HG03045 (cell line): ENCODE data around the gene RANBP1.
A peak's percentile ranks its signal among the peaks of the same experiment; 100 is the strongest.

Experiments used
- ATAC-seq: cut with Tn5 transposase; IDR thresholded peaks from one replicate; pipeline ENCODE4 v1.9.1; 2021; ENCODE audit warnings: mild to moderate bottlenecking, moderate library complexity; ENCODE audit not compliant: unreplicated experiment

Gene RANBP1

DNA sequence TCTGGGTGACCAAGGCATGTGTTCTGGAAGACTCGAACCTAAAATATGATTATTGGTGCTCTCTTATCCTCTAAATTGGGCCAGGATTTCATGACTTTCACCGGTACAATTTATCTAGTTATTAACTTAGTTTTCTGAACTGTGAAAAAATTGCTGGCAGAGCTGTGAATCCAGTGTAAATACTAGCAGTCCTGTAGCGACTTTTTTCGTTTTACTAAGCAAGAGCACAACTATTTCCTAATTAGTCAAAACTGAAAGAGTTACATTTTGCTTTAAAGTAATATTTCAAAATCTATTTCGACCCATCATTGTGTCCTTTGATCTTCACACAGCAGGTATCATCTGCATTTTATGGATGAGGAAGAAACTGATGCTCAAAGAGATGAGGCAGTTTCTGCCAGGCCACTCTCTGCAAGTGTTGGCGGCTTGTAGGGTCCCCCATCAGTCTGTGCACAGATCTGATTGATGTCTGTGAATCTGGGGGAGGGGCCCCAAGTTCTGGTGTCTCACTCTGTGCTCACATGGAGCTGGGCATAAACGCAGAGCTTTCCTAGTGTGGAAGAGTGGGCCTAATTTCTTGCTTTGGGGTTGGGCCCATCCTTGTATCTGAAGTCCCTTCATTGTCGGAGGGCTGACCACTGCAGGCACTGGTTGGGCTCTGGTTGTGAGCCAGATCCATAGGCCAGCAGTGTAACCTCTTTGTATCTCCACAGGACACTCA is 2.6 kb downstream of the RANBP1 start:
- no peak for ATAC-seq

DNA sequence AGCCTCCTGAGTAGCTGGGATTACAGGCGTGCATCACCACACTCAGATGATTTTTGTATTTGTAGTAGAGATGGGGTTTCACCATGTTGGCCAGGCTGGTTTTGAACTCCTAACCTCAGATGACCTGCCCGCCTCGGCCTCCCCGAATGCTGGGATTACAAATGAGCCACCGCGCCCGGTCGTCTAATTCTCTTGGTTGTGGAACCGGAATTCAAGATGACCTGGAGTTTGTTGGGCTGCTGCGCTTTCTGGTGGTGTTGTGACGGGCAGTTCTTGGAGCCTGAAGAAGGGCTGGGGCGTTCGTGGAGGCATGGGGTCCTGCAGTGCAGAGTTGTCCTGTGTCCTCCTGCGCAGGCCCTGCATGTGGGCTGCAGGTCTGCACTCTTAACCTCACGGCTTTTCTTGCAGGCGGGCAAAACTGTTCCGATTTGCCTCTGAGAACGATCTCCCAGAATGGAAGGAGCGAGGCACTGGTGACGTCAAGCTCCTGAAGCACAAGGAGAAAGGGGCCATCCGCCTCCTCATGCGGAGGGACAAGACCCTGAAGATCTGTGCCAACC is 6.0 kb downstream of the RANBP1 start:
- ATAC-seq: no peak

GRCh38 chr22:20123366-20124082 is 7.6 kb downstream of the RANBP1 start:
- no peak for ATAC-seq

- no peak for ATAC-seq
These were observed 8.3 kb downstream of the RANBP1 start for GRCh38 chr22:20124083-20124787.

DNA sequence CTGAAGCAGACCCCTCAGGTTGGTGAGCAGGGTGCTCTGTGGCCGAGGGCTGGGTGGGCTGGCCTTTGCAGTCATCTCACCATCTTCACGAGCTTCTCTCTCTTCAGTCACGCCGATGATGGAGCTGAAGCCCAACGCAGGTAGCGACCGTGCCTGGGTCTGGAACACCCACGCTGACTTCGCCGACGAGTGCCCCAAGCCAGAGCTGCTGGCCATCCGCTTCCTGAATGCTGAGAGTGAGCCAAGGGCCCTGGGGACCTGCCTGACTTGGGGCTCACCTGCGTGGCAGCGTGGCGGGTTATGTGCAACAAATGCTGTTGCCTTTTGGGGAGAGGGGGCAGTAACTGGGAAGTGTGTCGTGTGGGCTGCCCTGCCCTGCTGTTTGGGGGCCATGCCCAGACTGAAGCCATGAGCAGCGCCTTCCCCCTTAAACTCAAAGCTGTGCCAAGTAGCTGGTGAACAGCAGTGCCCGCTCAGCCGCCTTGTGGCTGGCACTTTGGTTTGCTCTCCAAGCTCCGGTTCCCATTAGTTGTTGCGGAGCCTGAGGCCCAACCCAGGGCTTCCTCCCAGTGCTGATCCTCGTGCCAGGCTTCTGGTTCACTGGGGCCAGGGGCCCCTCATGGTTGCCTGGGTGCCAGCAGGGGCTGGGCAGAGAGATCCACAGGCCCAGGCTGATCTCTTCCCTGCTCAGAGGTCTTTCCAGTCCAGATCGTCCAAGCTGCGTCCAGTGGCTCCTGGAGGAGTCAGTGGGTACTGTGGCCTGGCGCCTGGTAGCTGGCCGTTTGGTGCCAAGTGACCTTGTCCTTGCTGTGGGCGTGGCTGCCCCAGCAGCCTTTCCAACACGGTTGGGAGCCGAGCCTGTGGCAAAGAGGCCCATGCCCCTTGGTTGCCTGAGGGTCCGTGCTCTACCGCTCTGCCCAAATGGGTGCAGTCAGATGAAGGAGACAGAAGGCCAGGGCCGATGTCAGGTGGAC is 9.6 kb downstream of the RANBP1 start:
- ATAC-seq: no peak

GRCh38 chr22:20126284-20127029 is 10.6 kb downstream of the RANBP1 start:
- ATAC-seq: no peak

- ATAC-seq: no peak
These were observed 11.5 kb downstream of the RANBP1 start for GRCh38 chr22:20127318-20127868.

DNA sequence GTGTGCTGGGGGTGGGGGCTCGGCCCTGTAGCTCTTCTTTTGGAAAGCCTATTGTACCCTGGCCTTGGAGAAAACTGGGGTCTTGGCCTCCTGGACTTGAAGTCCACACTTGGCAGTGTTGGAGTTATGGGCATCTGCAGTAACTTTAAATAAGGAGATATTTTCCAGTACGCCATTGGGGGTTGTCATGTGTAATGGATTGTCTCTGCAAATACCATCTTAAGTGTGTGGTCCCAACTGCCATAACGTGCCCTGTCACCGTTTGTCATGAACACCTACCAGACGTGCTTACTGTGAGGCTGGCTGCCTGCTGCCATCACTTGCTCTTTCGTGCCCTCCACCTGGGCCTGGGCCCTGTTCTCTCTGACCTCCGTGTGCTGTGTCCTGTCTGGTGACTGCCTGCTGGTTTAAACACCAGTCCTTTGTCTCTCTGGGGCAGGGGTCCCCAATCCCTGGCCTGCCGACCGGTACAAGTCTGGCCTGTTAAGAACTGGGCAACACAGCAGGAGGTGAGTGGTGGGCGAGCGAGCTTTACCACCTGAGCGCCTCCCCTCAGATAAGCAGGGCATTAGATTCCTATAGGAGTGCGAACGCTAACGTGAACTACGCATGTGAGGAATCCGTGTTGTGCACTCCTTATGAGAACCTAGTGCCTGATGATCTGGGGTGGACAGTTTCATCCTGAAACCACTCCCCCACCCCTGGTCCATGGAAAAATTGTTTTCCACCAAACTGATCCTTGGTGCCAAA is 12.1 kb downstream of the RANBP1 start:
- no peak for ATAC-seq

GRCh38 chr22:20128619-20128901 is 12.7 kb downstream of the RANBP1 start:
- ATAC-seq: no peak

DNA sequence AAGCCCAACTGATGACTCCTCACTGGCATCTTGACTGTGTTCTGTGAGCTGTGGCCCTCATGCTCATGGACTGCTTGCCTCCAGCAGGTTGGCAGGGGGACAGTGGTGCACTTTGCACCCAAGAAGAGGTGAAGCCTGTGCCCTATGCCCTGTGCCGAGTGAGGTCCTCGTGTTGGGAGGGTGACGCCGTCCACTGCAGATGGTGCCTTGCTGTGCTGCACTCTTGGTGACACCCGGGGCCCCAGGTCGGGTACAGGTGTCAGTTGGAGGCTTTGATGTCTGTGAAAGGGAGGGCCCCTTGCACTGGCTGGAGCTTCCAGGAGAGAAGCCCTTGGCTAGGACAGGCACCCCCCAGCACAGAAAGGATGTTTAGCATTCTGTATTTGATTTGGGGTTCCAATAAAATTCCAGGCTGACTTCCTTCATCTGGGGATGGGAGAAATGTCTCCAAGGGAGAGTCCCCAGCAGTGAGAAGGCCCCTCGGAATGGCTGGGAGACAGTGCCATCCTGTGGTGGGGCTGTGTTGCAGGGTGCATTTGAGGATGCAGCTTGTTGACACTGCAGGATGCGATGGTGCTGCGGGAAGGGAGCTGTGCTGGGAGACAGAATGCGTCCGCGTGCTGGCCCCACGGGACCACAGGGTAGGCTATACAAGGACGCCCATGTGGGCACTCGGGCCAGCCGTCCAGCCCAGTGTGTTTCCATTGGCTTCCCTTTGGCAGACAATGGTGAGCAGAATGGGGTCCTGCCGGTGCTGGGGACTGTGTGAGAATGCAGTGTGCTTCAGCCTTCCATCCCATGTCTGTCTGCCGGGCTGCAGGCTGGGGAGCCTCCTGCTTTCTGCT is 13.2 kb downstream of the RANBP1 start:
- no peak for ATAC-seq

GRCh38 chr22:20129747-20130014 is 13.8 kb downstream of the RANBP1 start:
- ATAC-seq: no peak

- ATAC-seq: no peak
These were observed 14.4 kb downstream of the RANBP1 start for GRCh38 chr22:20130319-20130718.

DNA sequence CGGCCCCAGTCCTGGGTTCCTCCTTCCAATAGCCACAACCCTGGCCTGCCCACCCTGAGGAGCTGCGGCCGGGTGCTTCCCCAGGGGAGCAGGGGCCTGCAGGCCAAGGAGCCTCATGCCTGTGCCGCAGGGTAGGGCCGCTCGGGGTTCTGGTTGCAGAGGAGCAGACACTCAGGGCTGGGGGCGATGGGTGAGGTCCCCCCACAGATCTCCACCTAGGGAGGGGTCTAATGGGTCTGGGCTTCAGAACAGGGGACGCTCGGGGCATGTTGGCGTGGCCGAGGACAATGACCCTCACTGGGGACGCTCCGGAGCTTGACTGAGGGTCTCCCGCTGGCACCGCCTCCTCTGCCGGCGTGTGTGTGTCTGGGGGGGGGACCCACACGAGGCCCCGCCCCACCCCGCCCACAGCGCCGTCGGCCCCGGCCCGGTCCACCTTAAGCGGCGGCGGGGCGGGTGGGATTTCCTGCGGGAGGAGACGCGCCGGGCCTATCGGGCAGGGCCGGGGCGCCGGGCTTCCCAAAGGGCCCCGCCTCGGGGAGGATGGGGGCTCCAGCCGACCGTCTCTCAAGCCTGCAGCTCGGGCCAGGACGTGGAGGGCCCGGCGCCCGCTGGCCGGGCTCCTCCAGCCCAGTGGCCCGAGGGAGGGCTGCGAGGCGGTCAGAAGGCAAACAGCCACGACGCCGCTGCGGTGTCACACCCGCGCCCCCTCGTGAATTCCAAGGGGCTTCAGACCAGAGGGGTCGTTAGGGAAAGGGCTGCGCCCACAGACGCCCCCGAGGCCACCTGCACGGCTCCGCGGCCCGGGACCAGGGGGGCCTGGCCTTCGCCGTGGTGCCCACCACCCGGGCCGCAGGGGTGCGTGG is 15.1 kb downstream of the RANBP1 start:
- peak; percentile 52 for ATAC-seq

GRCh38 chr22:20131597-20131858 is 15.6 kb downstream of the RANBP1 start, which contains the start of gene ZDHHC8:
Gene ZDHHC8, plus strand, starts transcription at chr22:20131804. Its CDS starts 144 bp downstream, at chr22:20131948.
- ATAC-seq: peak; percentile 48

GRCh38 chr22:20131859-20132685 is 16.2 kb downstream of the RANBP1 start:
- ATAC-seq: peak; percentile 7

DNA sequence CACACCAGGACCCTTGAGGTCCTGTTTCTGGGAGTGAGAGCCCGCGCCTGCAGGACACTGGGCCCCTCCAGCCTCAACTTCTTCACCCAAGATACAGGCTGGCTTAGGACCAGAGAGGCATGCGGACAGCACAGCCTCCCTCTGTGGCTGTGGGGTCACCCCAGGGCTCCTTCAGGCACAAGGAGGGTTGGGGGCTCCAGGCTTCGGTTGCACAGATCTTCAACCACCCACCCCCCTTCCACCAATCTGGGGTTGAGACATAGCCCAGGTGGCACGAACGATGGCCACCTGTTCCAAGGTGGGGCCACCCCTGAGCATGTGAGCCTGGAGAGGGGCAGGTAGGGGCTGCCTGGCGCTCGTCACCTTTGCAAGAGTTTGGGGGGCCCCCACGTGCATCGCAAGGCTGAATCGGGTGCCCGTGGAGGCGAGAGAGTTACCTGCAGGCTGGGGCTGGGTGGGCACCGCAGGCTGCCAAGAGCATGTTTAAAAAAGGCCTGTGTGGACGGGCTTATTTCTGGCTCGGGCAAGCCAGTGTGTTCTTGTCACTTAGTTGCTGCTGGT is 16.9 kb downstream of the RANBP1 start:
- no peak for ATAC-seq
